Pancreas (tissue), 10 donors: ENCODE data around the gene NUP107. TPM values are rescaled to one million over a fixed set of nuclear protein-coding genes. Genes with fewer than 3 reads are reported as not detected.
"Not testable (repeated sequence)": the region's sequence is repeated elsewhere in the genome, so short reads cannot be mapped to it uniquely, and the experiment has no call there.

Experiments used
- ATAC-seq, 4 donors: fragments of 200-7000 bp; cut with Tn5 transposase; one replicate each; pipeline versions ENCODE4 v1.8.0 to v1.9.1; 2020; ENCODE audit warnings: mild to moderate bottlenecking in 4 of 4, moderate library complexity in 4 of 4
- DNase-seq, 6 donors: peaks; one replicate each; pipeline ENCODE4 v3.0.0-alpha.2; 2020
- FAIRE-seq: peaks from 2 replicates; lab custom pipeline; 2012; peaks lifted over from hg19 to GRCh38; lab: Jason Lieb, UNC
- H3K27ac ChIP-seq, 4 donors: fragments of 200-600 bp; sonication (generic); 1 replicate in 3 of 4; 2 replicates in 1 of 4; pipeline versions ENCODE4 v1.5.0 to v1.8.0; 2020
- H3K27me3 ChIP-seq, 4 donors: fragments of 200-600 bp; one replicate each; pipeline ENCODE4 v1.8.0; 2021
- H3K36me3 ChIP-seq, 3 donors: fragments of 200-600 bp; sonication (generic) in 1 of 3; one replicate each; pipeline versions ENCODE4 v1.5.0 to v1.8.0; 2020 to 2021
- H3K4me1 ChIP-seq, 3 donors: fragments of 200-600 bp; one replicate each; pipeline ENCODE4 v1.8.0; 2021
- H3K4me3 ChIP-seq, 4 donors: fragments of 200-600 bp; sonication (generic) in 2 of 4; one replicate each; pipeline versions ENCODE4 v1.5.0 to v1.8.0; 2020 to 2021
- H3K9me3 ChIP-seq, 4 donors: fragments of 200-600 bp; one replicate each; pipeline ENCODE4 v1.8.0; 2021
- CTCF ChIP-seq, 4 donors: fragments of 200-600 bp; sonication (generic) in 3 of 4; IDR thresholded peaks; one replicate each; pipeline versions ENCODE4 v1.5.0 to v1.8.0; 2021; ENCODE audit warnings: antibody characterized with exemption in 4 of 4
- WGBS, 2 donors: extraction: QIAGEN DNeasy Blood & Tissue Kit; methylation state at CpG; one replicate each; pipeline ENCODE4 v1.1.7; 2013; 5-methylcytosine and 5-hydroxymethylcytosine counted together
- intact Hi-C, 3 donors: fragments of 100-400 bp; cut with DNase I; formaldehyde crosslinking; loops; one replicate each; pipeline versions ENCODE4 v1.11.1 to v1.14.2; 2022
- polyA plus RNA-seq, 2 donors: library from polyadenylated mRNA; stranded (reverse); fragments of 200-250 nt; gene quantifications; one replicate each; pipeline ENCODE4 v1.2.3, GENCODE V29; 2013
- total RNA-seq, 6 donors: library from RNA; stranded (reverse); fragmentation: NEBNext Ultra II Directional in 4 of 6; extraction: Animal tissue kit (Norgen Biotek cat#: 25700) in 4 of 6; gene quantifications; one replicate each; pipeline versions ENCODE4 v1.2.1 to v1.2.4, GENCODE V29; 2021 to 2023
- donor health status: healthy with polysubstance abuse.
- donor health status: DM: no; HTN: no; CAD: no; lungs with moderate emphysema.
- donor health status: DM: no; HTN: no; CAD: no.
- donor health status: control.
- donor health status: control.
- donor health status: Bipolar disorder and iron deficiency.
- donor health status: DM: yes; HTN: yes; CAD: no.
- donor health status: DM: no; HTN: no; CAD: no.
- donor health status: DM: no; HTN: no; CAD: no.
- donor health status: DM: yes; HTN: yes; CAD: no.

Gene NUP107
- total RNA-seq (10 to 100 TPM; 11.3 to 22.1 (median 14.6) TPM), polyA plus RNA-seq (10 to 100 TPM; 11.3 to 17.2 TPM)

- FAIRE-seq (no peak), DNase-seq (peak; percentile 99 to 100 (median 100)), ATAC-seq (peak; percentile 97 to 100 (median 98))
- TF ChIP-seq CTCF (IDR thresholded peaks at IDR 0.05) = no peak
- peak within 1 kb of the TSS; percentile 65 to 89 (median 78) for H3K4me3 ChIP-seq
- H3K27me3 ChIP-seq = no peaks in the 10 kb centered on the region
- peak within 1 kb of the TSS; percentile 64 to 91 (median 82) for H3K27ac ChIP-seq
- H3K4me1 ChIP-seq = peaks cover 0 to 13% (median 4%) of the 10 kb centered on the region in 3 donors
- WGBS, 2 donors = 0% methylated on average over 44 of the region's 44 CpGs
- no peaks in the 10 kb centered on the region for H3K9me3 ChIP-seq
- H3K36me3 ChIP-seq = peaks cover 0 to 14% (median 4%) of the 10 kb centered on the region in 3 donors
- intact Hi-C loops = no loop called here
Observed at GRCh38 chr12:68686595-68687521, at the start of gene NUP107. Gene NUP107, plus strand, starts transcription at chr12:68686978. Its CDS starts 88 bp downstream, at chr12:68687066.

GRCh38 chr12:68637439-68637838 lies 49.3 kb upstream of the NUP107 start:
- H3K4me3 ChIP-seq, intact Hi-C loops, ATAC-seq, H3K27ac ChIP-seq, H3K36me3 ChIP-seq, FAIRE-seq, H3K9me3 ChIP-seq, H3K27me3 ChIP-seq, DNase-seq: not testable (repeated sequence)
- 98 to 99% methylated on average over 3 of the region's 3 CpGs for WGBS, 2 donors
- H3K4me1 ChIP-seq = peaks cover 14 to 40% (median 27%) of the 10 kb centered on the region in 3 donors

GRCh38 chr12:68638171-68638570 lies 48.6 kb upstream of the NUP107 start:
- FAIRE-seq (peak; percentile 29), DNase-seq (no peak), ATAC-seq (no peak)
- no peaks in the 10 kb centered on the region for H3K27me3 ChIP-seq
- no peak overlapping the region for H3K27ac ChIP-seq
- no peak overlapping the region for H3K4me3 ChIP-seq
- no peaks in the 10 kb centered on the region for H3K36me3 ChIP-seq
- whole genome bisulfite sequencing, 2 donors = 84 to 88% methylated on average over 3 of the region's 3 CpGs
- H3K9me3 ChIP-seq = no peaks in the 10 kb centered on the region
- peaks cover 14 to 41% (median 27%) of the 10 kb centered on the region in 3 donors for H3K4me1 ChIP-seq
- TF ChIP-seq CTCF (IDR thresholded peaks at IDR 0.05) = no peak
- intact Hi-C loops = no loop called here

GRCh38 chr12:68638721-68639395 lies 47.9 kb upstream of the NUP107 start:
- no peak for DNase-seq
- ATAC-seq = no peak
- Histone ChIP-seq H3K4me1 (peaks cover 14 to 42% (median 28%) of the 10 kb centered on the region in 3 donors), H3K9me3 (no peaks in the 10 kb centered on the region), H3K4me3 (no peak overlapping the region), H3K27me3 (no peaks in the 10 kb centered on the region), H3K27ac (no peak overlapping the region), H3K36me3 (no peaks in the 10 kb centered on the region)
- TF ChIP-seq CTCF (IDR thresholded peaks at IDR 0.05) = no peak
- intact Hi-C loops = no loop called here
- 88 to 89% methylated on average over 12 of the region's 12 CpGs for WGBS, 2 donors
- no peak for FAIRE-seq

- FAIRE-seq (no peak), DNase-seq (no peak), ATAC-seq (no peak)
- H3K36me3 ChIP-seq = no peaks in the 10 kb centered on the region
- TF ChIP-seq CTCF (IDR thresholded peaks at IDR 0.05) = no peak
- no peak overlapping the region for H3K27ac ChIP-seq
- no peak overlapping the region for H3K4me3 ChIP-seq
- no peaks in the 10 kb centered on the region for H3K27me3 ChIP-seq
- intact Hi-C loops = no loop called here
- no peaks in the 10 kb centered on the region for H3K9me3 ChIP-seq
- WGBS, 2 donors = 93 to 95% methylated on average over 1 of the region's 1 CpG
- peaks cover 14 to 37% (median 22%) of the 10 kb centered on the region in 3 donors for H3K4me1 ChIP-seq
Observed at GRCh38 chr12:68639396-68639767, 47.4 kb upstream of the NUP107 start.
